Fibroblast of villous mesenchyme (primary cell): ENCODE measurements around the gene CLIP1. TPM values are rescaled to one million over a fixed set of nuclear protein-coding genes. Genes with fewer than 3 reads are reported as not detected.
"Not testable (repeated sequence)": the region's sequence is repeated elsewhere in the genome, so short reads cannot be mapped to it uniquely, and the experiment has no call there.

Experiments
- DNase-seq: peaks from one replicate; pipeline ENCODE4 v3.0.0-alpha.2; 2010; ENCODE audit warnings: low read depth
- H3K4me3 ChIP-seq: 2 replicates; pipeline ENCODE4 v1.5.1; 2011; ENCODE audit warnings: low read depth, mild to moderate bottlenecking, low read length
- CTCF ChIP-seq: IDR thresholded peaks from 2 replicates; pipeline ENCODE4 v1.5.1; 2012; ENCODE audit warnings: low read depth, mild to moderate bottlenecking, low read length; ENCODE audit not compliant: insufficient read depth
- total RNA-seq: library from RNA; depleted of rRNA; stranded (reverse); fragments of >200 nt; gene quantifications from 2 replicates; pipeline ENCODE4 v1.2.3, GENCODE V29; 2012

Gene CLIP1
- total RNA-seq, 1 donor, result 66.9 TPM

GRCh38 chr12:122392411-122392810 lies 30.1 kb downstream of the CLIP1 start:
- no peak for TF ChIP-seq CTCF
- no peak overlapping the region for H3K4me3 ChIP-seq
- DNase-seq, result no peak

- DNase-seq, result no peak
- H3K4me3 ChIP-seq, result no peak overlapping the region
- TF ChIP-seq CTCF, result no peak
Measured at GRCh38 chr12:122389677-122390076, 32.8 kb downstream of the CLIP1 start.

DNA sequence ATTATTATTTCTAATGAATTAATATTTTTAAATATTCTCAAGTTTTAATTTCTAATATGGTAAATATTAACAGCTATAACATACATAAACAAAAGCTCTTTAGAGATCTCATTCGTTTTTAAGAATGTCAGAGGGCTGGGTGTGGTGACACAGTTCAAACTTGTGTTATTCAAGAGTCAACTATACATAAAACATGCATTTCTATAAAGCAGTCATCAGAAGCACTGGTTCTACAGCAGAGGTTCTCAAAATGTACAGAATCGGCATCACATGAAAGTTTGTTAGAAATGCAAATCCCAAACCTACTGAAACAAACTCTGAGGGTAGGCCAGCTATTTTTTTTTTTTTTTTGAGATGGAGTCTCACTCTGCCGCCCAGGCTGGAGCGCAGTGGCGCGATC lies 34.6 kb downstream of the CLIP1 start:
- no peak overlapping the region for H3K4me3 ChIP-seq
- TF ChIP-seq CTCF, result no peak
- DNase-seq, result no peak

GRCh38 chr12:122385171-122386016 lies 37.1 kb downstream of the CLIP1 start:
- TF ChIP-seq CTCF, result no peak
- H3K4me3 ChIP-seq, result no peak overlapping the region
- DNase-seq, result no peak

GRCh38 chr12:122382919-122383350 lies 39.5 kb downstream of the CLIP1 start:
- no peak for DNase-seq
- H3K4me3 ChIP-seq, result no peak overlapping the region
- TF ChIP-seq CTCF, result no peak

- no peak overlapping the region for H3K4me3 ChIP-seq
- no peak for TF ChIP-seq CTCF
- no peak for DNase-seq
Measured at GRCh38 chr12:122381021-122381420, 41.4 kb downstream of the CLIP1 start.

GRCh38 chr12:122376751-122377150 lies 45.7 kb downstream of the CLIP1 start:
- not testable (repeated sequence) for DNase-seq, H3K4me3 ChIP-seq
